ENCODE results near the gene GPR22. TPM values are rescaled to one million over a fixed set of nuclear protein-coding genes. Genes with fewer than 3 reads are reported as not detected.

The GPR22 gene
- total and polyA plus RNA-seq, 5 experiments from 2014 or later: 0.08 to 0.11 TPM; not detected in 3

GRCh38 chr7:107506674-107507339 lies 37.0 kb downstream of the GPR22 start:
- POLR2A ChIA-PET: interaction anchor here (0.8 kb wide), 1 partner anchor 236 kb away, joined by 5 read pairs; no protein-coding TSS in a partner anchor
- peak overlapping the region in 1 of 10 donors; percentile 29 for H3K4me3 Mint-ChIP-seq
- H3K27me3 Mint-ChIP-seq: no peaks in the 10 kb centered on the region
- ATAC-seq (no peak), DNase-seq (no peak)
- peaks cover 0 to 15% (median 0%) of the 10 kb centered on the region in 9 donors for H3K9me3 Mint-ChIP-seq
- H3K36me3 Mint-ChIP-seq: peaks cover 4 to 28% (median 14%) of the 10 kb centered on the region in 3 donors
- H3K27ac Mint-ChIP-seq: no peak overlapping the region
- peaks cover 17 to 42% (median 26%) of the 10 kb centered on the region in 4 donors for H3K4me1 Mint-ChIP-seq

Other genes starting within 250 kb of the GPR22 start
- gene COG5, start 93.9 kb downstream of the GPR22 start, total RNA-seq: 10 to 100 TPM; 62.1 to 64.6 TPM
- gene COG5, start 93.9 kb downstream of the GPR22 start, polyA plus RNA-seq: 10 to 100 TPM; 24.3 to 30.9 (median 29.6) TPM
- gene DUS4L, start 93.9 kb downstream of the GPR22 start, total RNA-seq: 10 to 100 TPM; 14.1 to 17.6 TPM
- 1 to 10 TPM; 5.6 to 9.5 (median 9.0) TPM for gene DUS4L, start 93.9 kb downstream of the GPR22 start, polyA plus RNA-seq
- gene BCAP29, start 110.2 kb downstream of the GPR22 start, total RNA-seq: 10 to 100 TPM; 15.6 to 17.6 TPM
- gene BCAP29, start 110.2 kb downstream of the GPR22 start, polyA plus RNA-seq: 10 to 100 TPM; 26.1 to 49.3 (median 28.1) TPM
- gene SLC26A4, start 190.8 kb downstream of the GPR22 start, total RNA-seq: under 1 TPM in 1 of 2 experiments, not detected in 1; 0.08 TPM
- gene SLC26A4, start 190.8 kb downstream of the GPR22 start, polyA plus RNA-seq: under 1 TPM in 1 of 3 donors, not detected in 2; 0.08 TPM

All from naive thymus-derived CD8-positive, alpha-beta T cell (primary cell).